Endothelial cell (in vitro differentiated cells): ENCODE measurements around the gene SRSF10. TPM values are rescaled to one million over a fixed set of nuclear protein-coding genes. Genes with fewer than 3 reads are reported as not detected.
A peak's percentile ranks its signal among the peaks of the same experiment; 100 is the strongest.

Experiments used
- DNase-seq: peaks from one replicate; pipeline ENCODE4 v3.0.0; 2021; ENCODE audit warnings: low spot score
- H3K27ac Mint-ChIP-seq: one replicate; pipeline ENCODE4 v1.8.0; 2021; ENCODE audit warnings: mixed read lengths, inconsistent platforms; ENCODE audit not compliant: unreplicated experiment
- H3K27me3 Mint-ChIP-seq: one replicate; pipeline ENCODE4 v1.8.0; 2021; ENCODE audit warnings: mild to moderate bottlenecking, moderate library complexity, mixed read lengths, inconsistent platforms; ENCODE audit not compliant: unreplicated experiment
- H3K36me3 Mint-ChIP-seq: one replicate; pipeline ENCODE4 v1.8.0; 2021; ENCODE audit warnings: mild to moderate bottlenecking, low read depth, mixed read lengths, inconsistent platforms; ENCODE audit not compliant: unreplicated experiment
- H3K4me1 Mint-ChIP-seq: one replicate; pipeline ENCODE4 v1.8.0; 2021; ENCODE audit warnings: mild to moderate bottlenecking, mixed read lengths, inconsistent platforms; ENCODE audit not compliant: unreplicated experiment
- H3K4me3 Mint-ChIP-seq: one replicate; pipeline ENCODE4 v1.8.0; 2021; ENCODE audit warnings: mild to moderate bottlenecking, mixed read lengths, inconsistent platforms; ENCODE audit not compliant: unreplicated experiment
- H3K9me3 Mint-ChIP-seq: one replicate; pipeline ENCODE4 v1.8.0; 2021; ENCODE audit warnings: mixed read lengths, inconsistent platforms; ENCODE audit not compliant: unreplicated experiment
- total RNA-seq: library from RNA; stranded (reverse); fragmentation: NEBNext Ultra II Directional; extraction: Animal tissue kit (Norgen Biotek cat#: 25700); gene quantifications from one replicate; pipeline ENCODE4 v1.2.1, GENCODE V29; 2021; ENCODE audit not compliant: unreplicated experiment
- TF ChIP-seq, protein P1 (sequence below): fragments of 200-600 bp; sonication (generic); IDR thresholded peaks from one replicate; pipeline ENCODE4 v1.5.0; 2021; ENCODE audit warnings: antibody characterized with exemption; ENCODE audit not compliant: unreplicated experiment

The SRSF10 gene
- total RNA-seq, 1 donor from 2014 or later = 101 TPM

DNA sequence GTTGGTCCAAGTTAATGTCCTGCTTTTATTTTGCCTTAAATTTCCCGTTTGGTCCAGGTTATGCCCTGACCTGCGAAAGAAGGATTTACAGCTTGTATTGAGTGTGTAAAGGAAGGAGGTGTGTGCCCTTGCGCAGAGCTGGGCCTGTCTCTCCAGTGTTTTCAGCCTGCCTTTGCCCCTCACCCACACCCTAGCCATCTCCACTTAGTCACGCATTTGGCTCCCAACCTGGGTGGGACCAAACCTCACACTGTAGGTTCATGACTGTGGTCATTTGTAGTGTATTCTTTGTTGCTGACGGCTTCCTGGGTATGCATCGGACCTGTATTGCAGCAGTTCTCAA lies 572 bp upstream of the SRSF10 start:
- H3K4me1 Mint-ChIP-seq = peaks cover 22% of the 10 kb centered on the region
- TF ChIP-seq, protein P1, sequence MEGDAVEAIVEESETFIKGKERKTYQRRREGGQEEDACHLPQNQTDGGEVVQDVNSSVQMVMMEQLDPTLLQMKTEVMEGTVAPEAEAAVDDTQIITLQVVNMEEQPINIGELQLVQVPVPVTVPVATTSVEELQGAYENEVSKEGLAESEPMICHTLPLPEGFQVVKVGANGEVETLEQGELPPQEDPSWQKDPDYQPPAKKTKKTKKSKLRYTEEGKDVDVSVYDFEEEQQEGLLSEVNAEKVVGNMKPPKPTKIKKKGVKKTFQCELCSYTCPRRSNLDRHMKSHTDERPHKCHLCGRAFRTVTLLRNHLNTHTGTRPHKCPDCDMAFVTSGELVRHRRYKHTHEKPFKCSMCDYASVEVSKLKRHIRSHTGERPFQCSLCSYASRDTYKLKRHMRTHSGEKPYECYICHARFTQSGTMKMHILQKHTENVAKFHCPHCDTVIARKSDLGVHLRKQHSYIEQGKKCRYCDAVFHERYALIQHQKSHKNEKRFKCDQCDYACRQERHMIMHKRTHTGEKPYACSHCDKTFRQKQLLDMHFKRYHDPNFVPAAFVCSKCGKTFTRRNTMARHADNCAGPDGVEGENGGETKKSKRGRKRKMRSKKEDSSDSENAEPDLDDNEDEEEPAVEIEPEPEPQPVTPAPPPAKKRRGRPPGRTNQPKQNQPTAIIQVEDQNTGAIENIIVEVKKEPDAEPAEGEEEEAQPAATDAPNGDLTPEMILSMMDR = no peak
- DNase-seq = peak; percentile 11
- H3K27ac Mint-ChIP-seq = peak overlapping the region; percentile 95
- peak overlapping the region; percentile 91 for H3K4me3 Mint-ChIP-seq
- no peaks in the 10 kb centered on the region for H3K36me3 Mint-ChIP-seq
- H3K27me3 Mint-ChIP-seq = peaks cover 1% of the 10 kb centered on the region
- no peaks in the 10 kb centered on the region for H3K9me3 Mint-ChIP-seq

GRCh38 chr1:23979387-23979880 lies 693 bp downstream of the SRSF10 start:
- Mint-ChIP-seq H3K36me3 (peaks cover 5% of the 10 kb centered on the region), H3K4me1 (peaks cover 22% of the 10 kb centered on the region), H3K4me3 (peak overlapping the region; percentile 95), H3K9me3 (no peaks in the 10 kb centered on the region), H3K27me3 (peaks cover 1% of the 10 kb centered on the region), H3K27ac (peak overlapping the region; percentile 93)
- TF ChIP-seq, protein P1 = no peak
- DNase-seq = no peak

DNA sequence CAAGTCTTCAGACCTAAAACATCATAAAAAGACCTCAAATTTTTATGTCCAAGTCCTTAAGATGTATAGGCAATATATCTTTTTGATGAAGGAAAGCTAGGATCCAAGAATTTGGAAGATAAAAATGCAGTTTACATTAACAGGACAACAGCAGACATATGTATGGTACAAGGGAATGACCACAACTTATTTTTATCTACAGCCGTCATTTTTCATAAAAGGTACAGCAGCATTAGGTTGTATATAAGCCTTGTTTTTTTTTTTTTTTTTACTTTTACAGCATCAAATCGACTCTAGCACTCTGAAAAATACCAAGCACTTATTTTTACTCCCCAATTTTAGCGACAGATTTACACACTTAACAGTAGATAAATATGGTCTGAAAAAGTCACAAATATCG lies 1.3 kb downstream of the SRSF10 start:
- H3K9me3 Mint-ChIP-seq = no peaks in the 10 kb centered on the region
- H3K4me3 Mint-ChIP-seq = peak overlapping the region; percentile 95
- peaks cover 1% of the 10 kb centered on the region for H3K27me3 Mint-ChIP-seq
- peaks cover 9% of the 10 kb centered on the region for H3K36me3 Mint-ChIP-seq
- no peak for DNase-seq
- TF ChIP-seq, protein P1 = no peak
- H3K4me1 Mint-ChIP-seq = peaks cover 22% of the 10 kb centered on the region
- H3K27ac Mint-ChIP-seq = peak overlapping the region; percentile 93

DNA sequence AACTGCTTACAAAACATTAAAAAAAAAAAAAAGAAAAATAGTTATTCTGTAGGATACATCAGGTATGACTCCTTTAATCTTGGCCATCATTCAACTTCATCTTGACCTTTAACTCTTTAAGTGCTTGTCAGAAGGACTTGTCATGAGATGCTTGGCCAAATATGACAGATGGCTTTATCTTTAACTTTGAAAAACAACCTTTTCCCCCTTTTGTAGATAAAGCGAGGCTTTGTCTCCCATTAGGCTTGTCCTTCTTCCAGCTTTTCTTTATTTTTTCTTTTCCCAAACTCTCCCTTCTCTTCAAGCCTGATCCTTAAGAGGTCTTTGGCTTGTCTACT lies 2.3 kb downstream of the SRSF10 start:
- DNase-seq = no peak
- Mint-ChIP-seq H3K27me3 (peaks cover 1% of the 10 kb centered on the region), H3K4me3 (peak overlapping the region; percentile 95), H3K27ac (peak overlapping the region; percentile 49), H3K36me3 (peaks cover 9% of the 10 kb centered on the region), H3K4me1 (peaks cover 22% of the 10 kb centered on the region), H3K9me3 (no peaks in the 10 kb centered on the region)
- TF ChIP-seq, protein P1 = no peak

- DNase-seq = no peak
- TF ChIP-seq, protein P1 = no peak
- Mint-ChIP-seq H3K4me1 (peaks cover 22% of the 10 kb centered on the region), H3K36me3 (peaks cover 9% of the 10 kb centered on the region), H3K9me3 (no peaks in the 10 kb centered on the region), H3K27ac (no peak overlapping the region), H3K27me3 (peaks cover 1% of the 10 kb centered on the region), H3K4me3 (no peak overlapping the region)
Observed at GRCh38 chr1:23977187-23977853, 2.8 kb downstream of the SRSF10 start.
